ENCODE data around the gene KDM2A.

GRCh38 chr11:67242548-67242947, 123.5 kb downstream of the KDM2A start:
- no peak for TF ChIP-seq SNAI2 (CRISPR knock-in tag; IDR thresholded peaks at IDR 0.05)
- TF ChIP-seq ARNTL (CRISPR knock-in tag; IDR thresholded peaks at IDR 0.05; ENCODE audit: borderline replicate concordance, low read depth): no peak
- no peak for TF ChIP-seq ZFP3 (CRISPR knock-in tag; IDR thresholded peaks at IDR 0.05)
- no peak for TF ChIP-seq ZNF70 (CRISPR knock-in tag; IDR thresholded peaks at IDR 0.05)
- no peak for TF ChIP-seq ZFP30 (CRISPR knock-in tag; IDR thresholded peaks at IDR 0.05)
- TF ChIP-seq, protein P1, sequence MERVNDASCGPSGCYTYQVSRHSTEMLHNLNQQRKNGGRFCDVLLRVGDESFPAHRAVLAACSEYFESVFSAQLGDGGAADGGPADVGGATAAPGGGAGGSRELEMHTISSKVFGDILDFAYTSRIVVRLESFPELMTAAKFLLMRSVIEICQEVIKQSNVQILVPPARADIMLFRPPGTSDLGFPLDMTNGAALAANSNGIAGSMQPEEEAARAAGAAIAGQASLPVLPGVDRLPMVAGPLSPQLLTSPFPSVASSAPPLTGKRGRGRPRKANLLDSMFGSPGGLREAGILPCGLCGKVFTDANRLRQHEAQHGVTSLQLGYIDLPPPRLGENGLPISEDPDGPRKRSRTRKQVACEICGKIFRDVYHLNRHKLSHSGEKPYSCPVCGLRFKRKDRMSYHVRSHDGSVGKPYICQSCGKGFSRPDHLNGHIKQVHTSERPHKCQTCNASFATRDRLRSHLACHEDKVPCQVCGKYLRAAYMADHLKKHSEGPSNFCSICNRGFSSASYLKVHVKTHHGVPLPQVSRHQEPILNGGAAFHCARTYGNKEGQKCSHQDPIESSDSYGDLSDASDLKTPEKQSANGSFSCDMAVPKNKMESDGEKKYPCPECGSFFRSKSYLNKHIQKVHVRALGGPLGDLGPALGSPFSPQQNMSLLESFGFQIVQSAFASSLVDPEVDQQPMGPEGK (CRISPR knock-in tag; IDR thresholded peaks at IDR 0.05; ENCODE audit: borderline replicate concordance): no peak
- no peak for TF ChIP-seq BACH2 (CRISPR knock-in tag; IDR thresholded peaks at IDR 0.05; ENCODE audit: borderline replicate concordance)
- TF ChIP-seq POU6F1 (CRISPR knock-in tag; IDR thresholded peaks at IDR 0.05; ENCODE audit: borderline replicate concordance, low read depth): no peak

Data from SK-N-SH treated with all-trans-retinoic acid at 6 μM for 48 hours (cell line).